Natural killer cell (primary cell): ENCODE measurements around the gene ST8SIA1. TPM values are rescaled to one million over a fixed set of nuclear protein-coding genes. Genes with fewer than 3 reads are reported as not detected.

Experiments used
- ATAC-seq, 3 donors: fragments of 150-1000 bp in 2 of 3; fragments of 200-7000 bp in 1 of 3; cut with Tn5 transposase; 1 replicate in 1 of 3; 2 replicates in 2 of 3; pipeline ENCODE4 v1.10.0; 2021; ENCODE audit warnings: mild to moderate bottlenecking in 2 of 3, moderate library complexity in 2 of 3
- DNase-seq, 2 donors: peaks; one replicate each; pipeline versions ENCODE4 v3.0.0 to v3.0.0-alpha.2; 2013 to 2021; ENCODE audit warnings: mixed read lengths in 1 of 2
- H3K27ac ChIP-seq: one replicate; pipeline ENCODE4 v1.5.1; 2013; ENCODE audit warnings: mild to moderate bottlenecking, low read length
- H3K27me3 ChIP-seq: one replicate; pipeline ENCODE4 v1.6.1; 2013; ENCODE audit warnings: low read length; ENCODE audit not compliant: control insufficient read depth, insufficient read depth
- H3K36me3 ChIP-seq: one replicate; pipeline ENCODE4 v1.6.1; 2013; ENCODE audit warnings: low read length; ENCODE audit not compliant: control insufficient read depth, insufficient read depth
- H3K4me1 ChIP-seq: one replicate; pipeline ENCODE4 v1.6.1; 2013; ENCODE audit warnings: low read length; ENCODE audit not compliant: control insufficient read depth, insufficient read depth
- H3K4me3 ChIP-seq: one replicate; pipeline ENCODE4 v1.5.1; 2013; ENCODE audit warnings: low read length
- H3K9me3 ChIP-seq: one replicate; pipeline ENCODE4 v1.6.1; 2013; ENCODE audit warnings: low read length; ENCODE audit not compliant: control insufficient read depth, insufficient read depth
- H3K27ac Mint-ChIP-seq, 2 donors: one replicate each; pipeline ENCODE4 v1.8.0; 2022; ENCODE audit warnings: mild to moderate bottlenecking in 2 of 2, mixed read lengths in 2 of 2, moderate library complexity in 1 of 2
- H3K27me3 Mint-ChIP-seq, 2 donors: one replicate each; pipeline ENCODE4 v1.8.0; 2022; ENCODE audit warnings: low read depth in 2 of 2, mixed read lengths in 2 of 2
- H3K36me3 Mint-ChIP-seq: one replicate; pipeline ENCODE4 v1.8.0; 2022; ENCODE audit warnings: mixed read lengths
- H3K4me1 Mint-ChIP-seq, 2 donors: one replicate each; pipeline ENCODE4 v1.8.0; 2022; ENCODE audit warnings: mixed read lengths in 2 of 2
- H3K4me3 Mint-ChIP-seq: one replicate; pipeline ENCODE4 v1.8.0; 2022; ENCODE audit warnings: mild to moderate bottlenecking, moderate library complexity, mixed read lengths
- H3K9me3 Mint-ChIP-seq, 2 donors: one replicate each; pipeline ENCODE4 v1.8.0; 2022; ENCODE audit warnings: mixed read lengths in 2 of 2
- CTCF ChIP-seq: fragments of 200-600 bp; IDR thresholded peaks from one replicate; pipeline ENCODE4 v1.8.0; 2022; ENCODE audit warnings: antibody characterized with exemption
- WGBS: methylation state at CpG from one replicate; pipeline ENCODE4 v1.1.7; 2013; ENCODE audit warnings: missing lambda C conversion rate; ENCODE audit not compliant: insufficient coverage; 5-methylcytosine and 5-hydroxymethylcytosine counted together
- intact Hi-C: fragments of 100-400 bp; cut with micrococcal nuclease; formaldehyde crosslinking; loops from one replicate; pipeline ENCODE4 v1.14.2; 2022
- total RNA-seq, 4 donors: library from RNA; stranded (reverse); fragments of 120-200 nt in 1 of 4; gene quantifications; one replicate each; pipeline versions ENCODE4 v1.2.3 to v1.2.4, GENCODE V29; 2013 to 2022

Gene ST8SIA1
- total RNA-seq, 3 donors from 2014 or later (not counting 1 experiment from before 2014, with no cell fraction given): 0.60 to 0.79 TPM; not detected in 1

DNA sequence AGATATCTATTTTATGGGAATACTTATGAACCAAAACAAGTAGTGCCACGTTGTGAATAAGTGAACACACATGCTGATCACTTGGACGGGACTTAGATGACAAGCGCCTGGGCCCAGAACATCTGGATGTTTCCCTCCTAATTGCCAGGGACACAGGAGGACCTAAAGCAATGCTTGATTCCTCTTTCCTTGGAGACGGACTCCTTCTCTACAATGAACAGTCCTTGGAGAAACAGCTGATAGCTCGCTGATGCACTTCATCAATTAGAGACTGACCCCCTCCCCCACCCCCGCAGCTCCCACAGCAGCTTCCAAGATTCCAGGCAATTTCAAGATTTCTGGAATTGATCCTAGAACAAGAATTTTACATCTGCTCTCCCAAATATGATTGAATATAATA is 86.4 kb downstream of the ST8SIA1 start:
- no peak for DNase-seq
- peaks cover 12 to 23% of the 10 kb centered on the region in 2 donors for H3K27me3 Mint-ChIP-seq
- Histone ChIP-seq H3K9me3 (no peaks in the 10 kb centered on the region), H3K27me3 (no peaks in the 10 kb centered on the region), H3K36me3 (no peaks in the 10 kb centered on the region), H3K27ac (no peak overlapping the region), H3K4me3 (no peak overlapping the region), H3K4me1 (no peaks in the 10 kb centered on the region)
- no peak overlapping the region for H3K27ac Mint-ChIP-seq
- no peaks in the 10 kb centered on the region for H3K4me1 Mint-ChIP-seq
- 93% methylated on average over 5 of the region's 6 CpGs for WGBS
- no peaks in the 10 kb centered on the region for H3K36me3 Mint-ChIP-seq
- intact Hi-C loops: no loop called here
- ATAC-seq: no peak
- no peak overlapping the region for H3K4me3 Mint-ChIP-seq
- TF ChIP-seq CTCF: no peak
- H3K9me3 Mint-ChIP-seq: no peaks in the 10 kb centered on the region

DNA sequence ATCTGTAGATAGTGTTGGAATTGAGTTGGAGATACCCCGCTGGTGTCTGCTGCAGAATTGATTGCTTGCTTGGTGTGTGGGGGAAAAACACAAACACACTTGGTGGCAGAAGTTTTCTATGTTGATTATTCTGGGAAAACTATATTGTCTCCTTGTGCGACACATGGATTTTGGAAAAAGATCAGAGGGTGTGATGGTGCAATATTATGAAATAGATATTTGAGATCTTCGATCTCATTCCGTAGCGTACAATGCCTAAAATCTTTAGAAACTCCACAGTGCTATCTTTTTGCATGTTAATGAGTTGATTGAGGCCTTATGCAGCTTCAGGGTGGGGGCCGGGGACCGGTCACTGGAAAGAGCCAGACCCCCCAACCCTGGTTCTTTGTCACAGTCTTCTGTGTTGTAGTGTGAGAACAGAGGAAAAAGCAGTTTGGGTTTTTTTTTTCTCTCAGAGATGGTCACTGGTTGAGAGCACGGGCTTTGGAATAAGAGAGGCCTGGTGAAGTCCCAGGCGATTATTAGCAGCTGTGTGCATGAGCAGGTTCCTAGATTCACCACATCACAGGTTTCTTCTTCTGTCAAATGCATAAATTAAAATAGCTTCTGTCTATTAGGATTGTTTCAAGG is 88.2 kb downstream of the ST8SIA1 start:
- no peaks in the 10 kb centered on the region for H3K4me1 Mint-ChIP-seq
- no peaks in the 10 kb centered on the region for H3K36me3 ChIP-seq
- no peaks in the 10 kb centered on the region for H3K27me3 ChIP-seq
- H3K4me1 ChIP-seq: no peaks in the 10 kb centered on the region
- H3K4me3 Mint-ChIP-seq: no peak overlapping the region
- intact Hi-C loops: no loop called here
- no peaks in the 10 kb centered on the region for H3K9me3 Mint-ChIP-seq
- ATAC-seq: no peak
- H3K27ac Mint-ChIP-seq: no peak overlapping the region
- no peak for TF ChIP-seq CTCF
- no peak overlapping the region for H3K4me3 ChIP-seq
- H3K36me3 Mint-ChIP-seq: no peaks in the 10 kb centered on the region
- DNase-seq: no peak
- peaks cover 9 to 29% of the 10 kb centered on the region in 2 donors for H3K27me3 Mint-ChIP-seq
- no peak overlapping the region for H3K27ac ChIP-seq
- no peaks in the 10 kb centered on the region for H3K9me3 ChIP-seq
- WGBS: 90% methylated on average over 9 of the region's 9 CpGs

DNA sequence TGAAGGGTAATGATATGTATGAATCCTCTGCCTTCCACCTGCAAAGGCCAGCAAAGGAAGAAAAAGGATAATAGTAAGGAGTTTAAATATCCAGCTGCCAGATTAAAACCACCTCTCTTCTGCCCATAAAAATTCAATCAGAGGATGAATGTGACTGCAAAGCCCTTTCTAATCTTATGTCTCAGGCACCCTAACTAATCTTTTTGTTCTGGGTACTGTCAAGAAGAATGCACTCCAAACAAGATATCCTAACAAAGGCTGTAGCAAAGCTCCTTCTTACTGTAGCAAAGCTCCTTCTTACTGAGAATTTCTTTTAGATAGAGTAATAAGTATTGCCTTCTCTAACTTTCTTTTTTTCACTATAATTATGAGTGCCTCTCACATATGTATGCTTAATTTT is 91.8 kb downstream of the ST8SIA1 start:
- H3K36me3 ChIP-seq: no peaks in the 10 kb centered on the region
- H3K4me1 ChIP-seq: no peaks in the 10 kb centered on the region
- no peaks in the 10 kb centered on the region for H3K9me3 ChIP-seq
- TF ChIP-seq CTCF: no peak
- no peaks in the 10 kb centered on the region for H3K27me3 ChIP-seq
- no peak overlapping the region for H3K27ac ChIP-seq
- DNase-seq: no peak
- intact Hi-C loops: no loop called here
- Mint-ChIP-seq H3K36me3 (no peaks in the 10 kb centered on the region), H3K27me3 (peaks cover 10 to 32% of the 10 kb centered on the region in 2 donors), H3K4me3 (no peak overlapping the region), H3K4me1 (no peaks in the 10 kb centered on the region), H3K27ac (no peak overlapping the region), H3K9me3 (no peaks in the 10 kb centered on the region)
- ATAC-seq: no peak
- H3K4me3 ChIP-seq: no peak overlapping the region

DNA sequence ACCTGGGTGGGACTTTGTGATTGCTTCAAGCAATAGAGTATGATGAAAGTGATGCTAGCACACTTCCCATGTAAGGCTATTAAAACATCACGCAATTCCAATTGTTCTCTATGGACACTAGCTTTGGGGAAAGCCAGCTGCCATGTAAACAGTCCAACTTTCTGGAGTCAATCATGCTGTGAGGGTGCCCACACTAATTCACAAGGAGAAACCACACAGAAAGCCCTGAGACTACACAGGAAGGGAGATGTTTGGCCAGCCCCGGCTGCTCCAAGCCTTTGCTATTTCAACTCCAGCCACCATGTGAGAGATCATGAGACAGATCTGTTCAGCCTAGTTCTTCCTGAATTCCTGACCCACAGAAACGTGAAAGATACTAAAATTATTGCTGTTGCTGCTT is 96.3 kb downstream of the ST8SIA1 start:
- no peak for DNase-seq

More for the DNA sequence above, 96.3 kb downstream of the ST8SIA1 start:
- Mint-ChIP-seq H3K4me3 (no peak overlapping the region), H3K9me3 (no peaks in the 10 kb centered on the region), H3K4me1 (no peaks in the 10 kb centered on the region), H3K27ac (no peak overlapping the region), H3K27me3 (peaks cover 7 to 24% of the 10 kb centered on the region in 2 donors), H3K36me3 (no peaks in the 10 kb centered on the region)
- no peak for TF ChIP-seq CTCF
- H3K27ac ChIP-seq: no peak overlapping the region
- no peak for ATAC-seq
- intact Hi-C loops: no loop called here
- no peaks in the 10 kb centered on the region for H3K9me3 ChIP-seq
- WGBS: 86% methylated on average over 3 of the region's 3 CpGs
- H3K36me3 ChIP-seq: no peaks in the 10 kb centered on the region
- H3K27me3 ChIP-seq: no peaks in the 10 kb centered on the region
- no peaks in the 10 kb centered on the region for H3K4me1 ChIP-seq
- H3K4me3 ChIP-seq: no peak overlapping the region
